NCI-H446 (cell line): ENCODE measurements around the gene SLC6A1.
A peak's percentile ranks its signal among the peaks of the same experiment; 100 is the strongest.

Experiments
- DNase-seq, 2 experiments: peaks; one replicate each; lab custom pipeline; 2025; lab: John Stamatoyannopoulos, UW

SLC6A1 gene

DNA sequence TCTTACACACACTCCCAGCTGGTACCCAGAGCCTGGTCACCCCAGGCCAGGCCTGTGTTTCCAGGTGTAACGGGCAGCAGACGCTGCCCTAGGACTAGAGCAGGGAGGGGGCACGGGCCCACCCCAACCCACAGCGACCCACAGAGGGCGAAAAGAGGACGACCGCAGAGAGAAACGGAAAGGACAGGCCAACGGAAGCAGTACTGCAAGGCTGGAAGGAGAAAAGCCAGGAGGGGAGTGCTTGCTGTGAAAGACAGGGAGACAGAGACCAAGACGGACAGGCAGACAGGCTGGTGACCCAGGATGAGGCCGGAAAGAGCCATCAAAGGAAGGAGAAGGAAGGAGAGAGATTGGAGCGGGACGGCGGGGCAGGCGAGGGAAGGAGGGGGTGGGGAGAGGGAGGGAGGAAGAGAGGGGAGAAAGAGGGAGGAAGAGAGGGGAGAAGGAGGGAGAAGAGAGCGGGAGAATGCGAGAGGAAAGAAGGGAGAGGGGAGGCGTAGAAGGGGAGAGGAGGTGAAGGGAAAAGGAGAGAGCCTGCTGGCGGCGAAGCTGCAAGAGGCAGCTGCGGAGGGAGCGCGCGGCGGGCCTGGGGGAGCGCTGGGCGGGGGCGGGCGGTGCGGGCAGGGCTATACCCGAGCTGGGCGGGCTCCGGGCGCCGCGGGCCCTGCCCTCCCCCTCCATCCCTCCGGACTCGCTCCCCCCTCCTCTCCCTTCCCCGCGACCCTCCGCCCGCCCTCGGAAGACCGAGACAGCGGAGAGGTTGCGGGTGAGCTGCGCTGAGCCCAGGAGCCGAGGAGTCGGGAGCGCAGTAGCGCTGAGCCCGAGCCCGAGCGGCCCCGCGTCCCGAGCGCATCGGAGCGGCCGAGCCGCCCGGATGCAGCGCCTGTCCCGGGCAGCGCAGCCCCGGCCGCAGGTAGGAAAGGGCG is at the start of gene SLC6A1:
TSS of gene SLC6A1 (plus strand) at position 732 of the 926 bp plus-strand sequence. CDS start 24,464 bp downstream, outside the sequence.
- no peak for DNase-seq

- DNase-seq = no peak
Measured at GRCh38 chr3:10944866-10945265, 47.7 kb upstream of the SLC6A1 start.

- DNase-seq = peak in 1 of 2 experiments; percentile 47
Measured at GRCh38 chr3:10945683-10946287, 46.8 kb upstream of the SLC6A1 start.

DNA sequence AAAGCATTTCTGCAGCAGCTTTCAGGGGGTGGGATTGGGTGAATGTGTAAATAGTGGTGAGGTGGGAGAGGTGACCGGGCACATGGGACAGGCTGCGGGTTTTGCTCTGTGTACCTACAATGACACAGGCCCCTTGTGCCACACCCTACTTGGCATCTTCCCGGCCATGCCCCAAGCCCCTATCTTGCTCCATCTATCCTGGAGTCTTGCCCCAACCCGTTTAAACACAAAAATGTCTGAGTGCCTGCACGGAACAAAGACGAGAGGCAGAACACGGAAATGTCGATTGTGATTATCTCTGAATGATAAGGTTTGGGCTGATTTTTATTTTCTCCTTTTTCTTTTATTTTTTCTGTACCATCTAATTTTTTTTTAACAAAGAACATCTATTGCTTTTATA is 46.0 kb upstream of the SLC6A1 start:
- no peak for DNase-seq

DNA sequence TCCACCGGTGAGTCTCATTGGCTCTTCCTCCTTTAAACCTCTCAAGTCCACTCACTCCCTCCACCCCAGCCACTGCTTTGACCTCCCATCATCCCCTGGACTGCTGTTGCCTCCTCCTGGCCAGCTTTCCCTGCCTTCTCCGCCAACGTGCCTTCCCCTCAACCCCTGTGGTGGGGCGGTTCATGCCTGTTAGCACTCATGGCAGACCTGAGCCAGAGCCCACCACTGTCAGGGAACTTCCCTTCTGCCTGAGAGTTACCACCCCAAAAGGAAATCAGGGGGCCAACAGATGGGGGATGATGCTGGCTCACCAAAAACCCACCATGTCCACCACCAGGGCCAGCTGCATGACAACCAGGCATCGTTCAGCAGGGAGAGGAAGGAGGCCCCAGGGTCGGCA is 44.2 kb upstream of the SLC6A1 start:
- DNase-seq = no peak

DNA sequence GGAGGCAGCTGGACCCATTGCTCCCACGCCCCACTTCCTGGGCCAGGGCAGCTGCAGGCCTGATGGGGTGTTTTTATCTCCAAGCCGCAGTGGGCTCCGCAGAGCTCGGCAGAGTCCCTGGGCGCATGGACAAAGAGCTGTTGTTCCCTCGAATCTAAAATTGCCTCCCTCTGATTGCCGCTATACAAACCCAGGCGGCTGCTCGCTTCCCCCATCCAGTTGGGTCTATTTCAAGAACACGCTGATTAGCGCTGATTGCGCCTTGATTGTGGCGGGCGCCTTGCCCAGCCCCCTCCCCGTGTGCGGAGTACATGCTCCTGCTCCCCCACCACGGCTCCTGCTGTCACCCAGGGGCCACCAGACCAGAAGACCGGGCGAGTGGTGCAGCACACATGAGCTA is 43.4 kb upstream of the SLC6A1 start:
- no peak for DNase-seq

DNA sequence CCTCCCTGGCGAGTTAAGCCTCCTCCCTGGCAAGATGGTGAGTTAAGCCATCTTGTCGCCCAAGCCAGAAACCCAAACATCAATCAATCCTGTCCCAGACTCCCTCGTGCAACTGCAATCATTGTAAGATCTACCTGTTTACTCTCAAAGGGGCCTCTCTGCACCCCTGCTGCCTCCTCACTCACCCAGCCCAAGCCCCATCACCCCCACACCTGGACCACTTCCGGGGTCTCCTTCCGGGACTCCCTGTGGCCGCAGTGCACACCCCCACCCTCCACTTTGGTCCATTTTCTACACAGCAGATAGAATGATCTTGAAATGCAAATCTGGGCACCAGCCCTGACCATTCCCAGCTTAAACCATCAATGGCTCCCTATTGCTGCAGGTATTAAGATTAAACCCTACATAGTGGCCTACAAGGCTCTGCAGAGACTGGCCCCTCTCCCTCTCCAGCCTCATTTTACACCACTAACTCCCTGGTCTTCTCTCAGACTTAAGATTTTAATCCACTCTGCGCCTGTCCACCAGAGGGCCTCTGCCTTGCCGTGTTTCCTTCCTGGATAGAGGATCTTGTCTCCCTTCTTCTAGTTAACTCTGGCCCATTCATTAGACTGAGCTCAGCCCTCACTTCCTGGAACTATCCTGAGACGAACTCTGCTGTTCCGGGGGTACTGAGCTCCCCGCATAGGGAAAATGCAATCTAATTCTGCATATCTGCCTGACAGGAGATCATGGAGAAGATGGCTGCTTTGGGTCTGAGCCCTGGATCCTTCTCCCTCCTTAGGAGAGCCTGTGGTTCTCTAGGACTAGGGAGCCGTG is 41.9 kb upstream of the SLC6A1 start:
- peak in 1 of 2 experiments; percentile 46 for DNase-seq

DNA sequence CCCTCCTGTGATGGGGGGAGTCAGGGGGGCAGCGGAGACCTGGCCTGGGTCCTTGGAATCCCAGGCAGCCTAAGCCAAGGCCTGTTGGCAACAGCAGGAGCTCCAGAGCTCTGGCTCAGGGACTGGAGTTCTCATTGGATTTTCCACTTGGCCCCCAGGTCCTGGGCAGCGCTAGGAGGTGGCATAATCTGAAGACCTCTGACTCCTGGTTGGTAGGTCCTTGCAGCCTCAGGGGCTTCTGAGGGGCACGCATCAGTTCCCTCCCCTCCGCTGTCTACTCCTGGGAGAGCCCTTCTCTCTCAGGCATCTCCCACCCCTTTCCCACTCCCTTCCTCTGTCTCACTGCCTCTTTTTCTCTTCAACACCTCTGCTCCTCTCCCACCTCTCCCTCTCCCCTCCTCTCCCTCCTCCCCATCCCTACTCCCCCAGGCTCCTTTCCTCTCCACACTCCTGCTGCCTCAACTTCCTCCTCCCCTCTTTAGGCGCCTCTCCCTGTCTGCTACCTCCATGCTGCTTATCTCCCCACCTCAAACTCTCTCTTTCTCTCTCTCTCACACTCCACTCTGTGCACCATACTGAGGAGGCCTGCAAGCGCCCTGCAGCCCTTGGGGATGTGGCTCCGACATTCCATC is 41.1 kb upstream of the SLC6A1 start:
- DNase-seq = no peak

- no peak for DNase-seq
Measured at GRCh38 chr3:10952525-10952924, 40.0 kb upstream of the SLC6A1 start.

GRCh38 chr3:10954740-10955139 is 37.8 kb upstream of the SLC6A1 start:
- DNase-seq = no peak

DNA sequence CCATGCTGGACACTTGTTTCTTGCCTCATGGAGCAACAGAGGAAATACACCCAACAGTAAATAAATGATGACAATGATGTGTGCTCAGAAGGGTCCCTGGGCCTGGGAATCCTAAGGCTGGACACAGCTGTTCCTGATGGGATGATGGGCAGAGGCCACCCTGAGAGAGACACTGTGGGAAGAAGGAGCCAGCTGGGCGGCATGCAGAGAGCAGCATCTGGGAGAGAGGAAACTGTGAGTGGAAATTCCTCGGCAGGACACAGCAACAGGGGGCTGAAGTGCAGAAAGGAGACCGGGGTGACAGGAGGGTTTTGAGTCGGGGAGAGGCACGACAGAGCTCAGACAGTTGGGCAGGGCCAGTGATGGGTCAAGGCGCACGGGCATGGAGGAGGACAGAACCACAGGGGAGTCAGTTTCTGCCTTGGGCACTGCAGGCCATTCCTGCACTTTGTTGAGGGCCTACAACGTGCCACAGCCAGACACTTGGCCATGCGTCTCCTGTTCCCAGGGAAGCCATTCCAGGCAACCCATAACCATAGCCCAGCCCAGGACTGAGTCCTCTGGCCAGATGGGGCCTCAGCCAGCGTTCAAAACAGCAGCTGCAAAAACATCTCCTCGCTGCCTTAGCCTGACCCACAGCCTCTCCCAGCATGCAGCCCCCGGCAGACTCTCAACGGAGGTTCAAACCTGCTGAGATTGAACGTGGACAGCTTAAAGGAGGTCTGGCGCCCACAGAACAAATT is 36.7 kb upstream of the SLC6A1 start:
- DNase-seq = no peak

- no peak for DNase-seq
Measured at GRCh38 chr3:10956531-10956930, 36.0 kb upstream of the SLC6A1 start.

DNA sequence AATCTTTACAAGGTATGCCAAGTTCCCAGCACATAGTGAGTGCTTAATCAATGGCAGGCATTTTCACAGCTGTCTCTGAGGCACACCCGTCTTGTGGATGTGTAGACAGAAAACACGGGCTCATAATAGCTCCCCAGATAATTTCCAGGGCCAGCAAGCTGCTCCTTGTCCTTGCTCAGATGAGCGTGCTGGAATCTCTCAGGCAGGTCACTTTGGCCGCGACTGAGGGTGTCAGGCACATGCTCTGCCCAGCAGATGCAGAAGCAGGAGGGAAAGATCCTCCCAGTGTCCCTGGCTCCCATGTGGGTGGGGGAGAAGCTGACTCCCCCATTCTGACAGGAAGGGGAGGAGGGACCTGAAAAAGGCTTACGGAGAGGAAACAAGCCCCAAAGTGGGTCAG is 35.6 kb upstream of the SLC6A1 start:
- DNase-seq = no peak

DNA sequence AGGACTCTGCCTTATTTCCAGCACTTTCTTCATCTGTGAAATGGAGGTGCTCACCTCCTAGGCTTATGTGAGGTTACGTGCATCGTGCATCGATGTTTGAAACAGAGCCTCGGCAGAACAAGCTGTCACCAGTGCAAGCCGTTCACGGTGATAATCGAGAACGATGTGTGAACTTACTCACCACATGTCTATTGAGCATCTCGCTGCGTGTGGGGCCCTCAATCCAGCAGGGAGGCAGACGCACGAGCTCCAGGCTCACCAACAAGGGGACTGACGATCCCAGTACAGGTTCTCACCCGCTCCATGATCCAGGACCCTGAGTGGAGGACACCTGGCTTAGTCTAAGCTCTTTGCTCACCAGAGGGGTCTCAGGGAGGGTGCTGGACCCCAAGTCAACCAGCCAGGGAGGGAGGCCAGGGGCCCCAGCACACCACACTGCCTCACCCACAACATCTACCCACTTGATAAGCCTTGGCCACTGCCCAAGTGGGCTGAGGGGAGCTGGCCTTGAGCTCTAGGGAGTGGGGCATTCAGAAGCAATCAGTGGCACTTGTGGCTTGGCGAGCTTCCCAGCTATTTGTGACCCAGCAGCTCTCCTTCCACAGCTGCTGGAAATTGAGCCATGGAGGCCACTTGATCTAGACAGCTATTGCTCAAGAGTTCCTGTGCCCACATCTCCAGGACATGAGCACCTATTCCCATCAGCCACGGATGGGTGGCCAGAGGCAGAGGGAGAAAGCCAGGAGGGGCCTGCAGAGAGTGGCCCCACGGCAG is 34.4 kb upstream of the SLC6A1 start:
- DNase-seq = peak in 1 of 2 experiments; percentile 2

DNA sequence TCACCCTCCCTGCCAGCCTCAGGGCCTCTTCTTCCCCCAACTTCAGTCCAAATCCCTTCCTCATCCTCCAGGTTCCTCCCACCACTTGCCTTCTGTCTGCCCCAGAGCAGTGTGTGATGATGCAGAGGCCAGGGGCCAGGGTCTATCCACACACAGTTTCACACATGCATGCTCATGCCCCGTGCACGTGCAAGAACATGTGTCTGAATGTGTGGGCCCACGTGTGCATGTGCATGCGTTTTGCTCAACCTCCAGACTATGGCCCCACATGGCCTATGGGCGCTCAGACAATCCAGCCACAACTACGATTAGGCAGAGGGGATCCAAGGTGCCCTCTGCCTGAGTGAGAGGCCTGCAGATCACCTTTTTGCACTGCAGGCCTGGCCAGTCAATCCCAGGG is 32.3 kb upstream of the SLC6A1 start:
- no peak for DNase-seq

DNA sequence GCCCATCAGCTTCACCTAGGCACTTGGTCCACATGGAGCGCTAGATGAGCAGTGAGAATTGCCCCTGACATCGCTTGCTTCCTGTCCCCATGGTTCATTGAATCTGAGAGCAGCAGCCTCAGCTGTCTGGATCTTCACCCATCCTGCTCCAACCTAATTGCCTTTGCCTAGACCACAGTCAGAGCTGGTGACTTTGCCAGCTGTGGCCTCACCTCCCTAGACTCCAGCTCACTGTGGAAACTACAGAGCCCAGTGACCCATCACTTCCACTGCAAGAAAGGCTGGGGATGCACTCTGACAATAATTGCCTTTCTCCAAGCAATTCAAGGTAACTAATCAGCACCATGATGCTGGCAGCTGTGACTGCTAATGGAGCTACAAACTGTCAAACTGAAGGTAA is 30.6 kb upstream of the SLC6A1 start:
- DNase-seq = no peak

- no peak for DNase-seq
Measured at GRCh38 chr3:10962481-10963036, 30.0 kb upstream of the SLC6A1 start.

DNA sequence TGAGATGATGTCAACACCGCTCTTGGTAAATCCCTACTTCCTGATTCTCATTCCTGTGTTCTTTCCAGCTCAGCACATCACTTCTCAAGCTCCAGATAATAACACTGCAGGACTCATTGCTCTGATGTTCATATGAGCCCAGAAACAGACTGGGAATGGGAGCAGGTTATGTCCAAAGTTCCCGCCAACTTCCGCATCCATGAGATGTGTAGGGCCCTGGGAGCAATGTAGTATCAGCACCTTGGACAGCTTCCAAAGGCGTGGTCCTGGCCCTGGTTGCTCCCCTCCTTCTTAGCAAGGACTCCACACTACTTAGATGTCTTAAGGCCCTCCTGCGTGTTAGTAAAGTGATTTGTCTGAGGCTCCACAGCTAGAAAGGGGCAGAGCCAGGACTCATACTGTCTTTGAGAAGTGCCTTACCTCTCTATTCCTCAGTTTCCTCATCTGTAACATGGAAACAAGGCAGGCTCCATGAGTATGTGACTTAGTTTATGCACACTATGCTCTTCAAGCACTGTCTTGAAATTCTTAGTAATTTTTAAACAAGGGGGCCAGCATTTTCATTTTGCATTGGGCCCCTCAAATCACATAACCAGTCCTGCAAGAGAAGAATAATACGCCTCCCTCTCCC is 27.9 kb upstream of the SLC6A1 start:
- DNase-seq = no peak

DNA sequence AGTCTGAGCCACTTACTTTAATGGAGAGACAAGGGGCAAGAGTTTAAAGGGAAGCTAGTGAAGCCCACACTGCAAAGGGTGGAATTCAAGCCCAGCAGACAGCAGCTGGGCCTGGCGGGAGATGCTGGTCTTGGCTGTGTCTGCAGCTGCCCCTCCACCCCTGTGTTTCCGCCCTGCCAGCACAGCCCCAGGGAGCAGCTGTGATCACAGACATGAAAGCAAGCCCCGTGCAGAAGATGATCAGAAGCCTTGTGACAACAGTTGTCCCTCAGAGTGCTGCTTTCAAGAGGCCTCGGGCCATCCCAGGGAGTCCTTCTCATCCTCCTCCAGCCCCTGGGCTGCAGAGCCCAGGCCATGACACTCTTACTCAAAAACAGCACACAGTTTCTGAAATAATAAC is 24.1 kb upstream of the SLC6A1 start:
- DNase-seq = peak in 1 of 2 experiments; percentile 13
